ENCODE measurements around the gene PABPC4L. TPM values are rescaled to one million over a fixed set of nuclear protein-coding genes. Genes with fewer than 3 reads are reported as not detected.

PABPC4L gene
- total RNA-seq, result under 0.01 and 0.28 TPM in 2 replicates

DNA sequence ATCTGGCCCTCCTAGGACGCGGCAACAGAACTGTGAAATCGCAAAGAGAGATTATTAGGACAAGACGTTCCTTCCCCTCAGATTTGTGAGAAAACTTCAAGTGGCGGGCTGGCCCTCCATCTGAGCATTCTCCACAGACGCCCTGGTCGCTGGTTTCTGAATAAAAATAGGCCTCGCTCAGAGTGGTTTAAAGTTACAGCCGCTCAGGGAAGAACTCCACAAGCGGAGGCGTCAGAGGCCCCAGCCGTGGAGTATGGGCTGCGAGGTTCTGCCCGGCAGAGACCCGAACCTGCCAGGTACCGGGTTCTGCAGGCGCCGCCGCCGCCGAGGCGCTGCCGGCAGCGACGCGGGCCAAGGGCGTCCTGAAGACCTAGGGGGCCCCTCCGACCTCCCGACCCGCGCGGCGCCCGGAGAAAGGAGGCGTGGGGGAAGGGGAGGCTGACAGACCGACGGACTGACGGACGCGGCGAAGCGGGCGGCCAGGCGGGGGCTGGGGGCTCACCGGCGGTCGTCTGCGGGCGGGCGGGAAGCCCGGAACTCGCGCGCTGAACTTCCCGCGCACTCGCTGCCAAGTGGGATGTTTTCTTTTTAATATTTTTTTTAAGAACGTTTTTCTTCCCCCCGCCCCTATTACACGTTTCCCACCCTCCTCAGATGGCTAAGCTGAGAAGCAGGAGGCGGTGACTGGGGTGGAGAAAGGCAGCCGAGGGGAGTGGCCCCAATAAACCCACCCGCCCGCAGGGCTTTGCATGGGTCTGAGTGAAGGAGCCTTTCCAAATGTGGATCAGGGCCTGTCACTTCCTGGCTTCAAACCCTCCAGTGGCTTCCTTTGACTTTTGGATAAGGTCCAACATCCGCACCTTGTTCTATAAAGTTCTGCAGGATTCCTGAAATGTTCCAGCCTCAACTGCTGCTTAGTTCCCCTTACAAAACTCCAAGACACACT is at the start of gene PABPC4L:
PABPC4L (minus strand) TSS at position 574 of the 946 bp plus-strand sequence. CDS start 770 bp downstream, outside the sequence.

